Measurements from ENCODE around the gene CHST6. TPM values are rescaled to one million over a fixed set of nuclear protein-coding genes. Genes with fewer than 3 reads are reported as not detected.

The CHST6 gene
- total RNA-seq, 1 donor from 2014 or later, result 6.0 TPM

DNA sequence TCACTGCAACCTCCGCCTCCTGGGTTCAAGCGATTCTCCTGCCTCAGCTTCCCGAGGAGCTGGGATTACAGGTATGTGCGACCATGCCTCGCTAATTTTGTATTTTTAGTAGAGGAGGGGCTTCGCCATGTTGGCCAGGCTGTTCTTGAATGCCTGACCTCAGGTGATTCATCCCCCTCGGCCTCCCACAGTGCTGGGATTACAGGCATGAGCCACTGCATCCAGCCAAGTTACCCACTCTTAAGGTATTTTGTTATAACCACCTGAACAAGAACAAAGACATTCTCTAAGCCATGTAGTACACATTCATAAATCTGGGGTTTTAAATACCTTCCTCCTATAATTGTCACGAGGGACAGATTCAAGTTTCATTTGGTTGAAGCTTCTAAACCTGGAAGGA lies 18.4 kb downstream of the CHST6 start:
- Mint-ChIP-seq H3K27me3 (no peaks in the 10 kb centered on the region), H3K4me1 (ENCODE audit: unreplicated experiment) (peaks cover 3% of the 10 kb centered on the region), H3K4me3 (no peak overlapping the region), H3K9me3 (no peaks in the 10 kb centered on the region), H3K36me3 (no peaks in the 10 kb centered on the region), H3K27ac (no peak overlapping the region)
- TF ChIP-seq, protein P1, sequence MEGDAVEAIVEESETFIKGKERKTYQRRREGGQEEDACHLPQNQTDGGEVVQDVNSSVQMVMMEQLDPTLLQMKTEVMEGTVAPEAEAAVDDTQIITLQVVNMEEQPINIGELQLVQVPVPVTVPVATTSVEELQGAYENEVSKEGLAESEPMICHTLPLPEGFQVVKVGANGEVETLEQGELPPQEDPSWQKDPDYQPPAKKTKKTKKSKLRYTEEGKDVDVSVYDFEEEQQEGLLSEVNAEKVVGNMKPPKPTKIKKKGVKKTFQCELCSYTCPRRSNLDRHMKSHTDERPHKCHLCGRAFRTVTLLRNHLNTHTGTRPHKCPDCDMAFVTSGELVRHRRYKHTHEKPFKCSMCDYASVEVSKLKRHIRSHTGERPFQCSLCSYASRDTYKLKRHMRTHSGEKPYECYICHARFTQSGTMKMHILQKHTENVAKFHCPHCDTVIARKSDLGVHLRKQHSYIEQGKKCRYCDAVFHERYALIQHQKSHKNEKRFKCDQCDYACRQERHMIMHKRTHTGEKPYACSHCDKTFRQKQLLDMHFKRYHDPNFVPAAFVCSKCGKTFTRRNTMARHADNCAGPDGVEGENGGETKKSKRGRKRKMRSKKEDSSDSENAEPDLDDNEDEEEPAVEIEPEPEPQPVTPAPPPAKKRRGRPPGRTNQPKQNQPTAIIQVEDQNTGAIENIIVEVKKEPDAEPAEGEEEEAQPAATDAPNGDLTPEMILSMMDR (conservative IDR thresholded peaks at IDR 0.05), result no peak
- DNase-seq (ENCODE audit: extremely low spot score, unreplicated experiment), result no peak

DNA sequence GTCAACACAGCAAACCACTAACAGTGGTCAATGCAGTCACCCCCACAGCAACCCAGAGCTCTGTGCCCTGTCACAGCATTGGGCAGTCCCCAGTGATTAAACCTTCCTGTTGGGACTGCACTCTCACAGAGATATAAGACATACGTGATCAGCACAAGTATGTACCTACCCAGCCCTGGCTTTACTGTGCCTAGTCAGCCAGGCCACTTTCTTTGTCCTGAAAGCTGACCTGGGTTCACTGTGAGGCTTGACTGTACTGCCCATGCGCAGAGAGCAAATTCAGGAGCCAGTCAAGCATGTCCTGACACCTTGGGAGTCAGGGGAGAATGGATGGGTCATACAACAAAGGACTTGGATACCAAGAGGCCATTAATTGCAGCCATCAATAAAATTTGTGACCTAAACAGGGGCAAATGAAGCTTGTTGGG lies 19.8 kb downstream of the CHST6 start:
- Mint-ChIP-seq H3K9me3 (no peaks in the 10 kb centered on the region), H3K27me3 (no peaks in the 10 kb centered on the region), H3K4me3 (no peak overlapping the region), H3K4me1 (ENCODE audit: unreplicated experiment) (peaks cover 6% of the 10 kb centered on the region), H3K27ac (no peak overlapping the region), H3K36me3 (no peaks in the 10 kb centered on the region)
- TF ChIP-seq, protein P1 (conservative IDR thresholded peaks at IDR 0.05), result no peak
- DNase-seq (ENCODE audit: extremely low spot score, unreplicated experiment), result no peak

DNA sequence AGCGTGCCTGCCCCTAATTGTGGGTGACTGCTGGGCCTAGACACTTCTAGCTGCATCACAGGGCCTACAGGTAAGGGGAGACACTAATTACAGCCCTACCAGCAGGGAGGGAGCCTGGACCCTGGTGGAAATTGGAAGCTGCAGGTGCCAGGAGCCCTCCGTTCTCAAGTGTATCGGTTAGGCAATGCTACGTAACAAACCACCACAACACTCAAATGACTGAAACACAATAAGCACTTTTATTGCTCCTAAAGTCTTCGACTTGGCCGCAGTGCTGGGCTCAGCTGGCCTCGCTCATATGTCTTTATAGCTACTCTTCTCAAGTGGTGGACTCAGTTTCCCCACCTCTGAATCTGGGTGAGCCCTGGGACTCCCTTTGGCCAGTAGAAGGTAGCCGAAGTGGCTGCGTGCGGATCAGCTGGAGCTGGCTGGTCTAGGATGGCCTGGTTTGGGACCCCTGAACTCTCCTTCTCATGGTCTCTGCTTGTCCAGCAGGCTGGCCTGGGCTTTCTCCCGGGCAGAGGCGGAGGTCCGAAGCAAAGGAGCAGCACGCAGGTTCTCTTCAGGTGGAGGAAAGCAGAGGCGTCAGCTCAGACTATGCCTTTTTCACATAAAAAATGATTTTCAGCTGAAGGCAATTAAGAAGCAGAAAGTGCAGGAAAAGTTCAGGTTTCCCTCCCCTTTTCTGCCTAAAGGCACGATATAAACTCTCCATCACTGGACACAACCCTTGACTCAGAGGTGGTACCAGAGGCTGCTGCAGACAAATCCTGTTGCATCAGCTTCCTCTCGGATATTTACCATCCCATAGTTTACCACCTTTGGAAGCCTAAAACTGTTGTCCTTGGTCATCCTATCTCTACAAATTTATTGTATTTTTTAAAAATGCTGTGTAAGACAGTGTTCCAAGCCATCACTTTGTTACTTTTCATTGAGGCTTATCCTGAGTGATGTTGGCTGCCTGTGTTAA lies 22.0 kb downstream of the CHST6 start:
- Mint-ChIP-seq H3K27me3 (no peaks in the 10 kb centered on the region), H3K9me3 (no peaks in the 10 kb centered on the region), H3K4me3 (no peak overlapping the region), H3K27ac (no peak overlapping the region), H3K36me3 (no peaks in the 10 kb centered on the region), H3K4me1 (ENCODE audit: unreplicated experiment) (peaks cover 6% of the 10 kb centered on the region)
- DNase-seq (ENCODE audit: extremely low spot score, unreplicated experiment), result no peak
- TF ChIP-seq, protein P1 (conservative IDR thresholded peaks at IDR 0.05), result no peak

DNA sequence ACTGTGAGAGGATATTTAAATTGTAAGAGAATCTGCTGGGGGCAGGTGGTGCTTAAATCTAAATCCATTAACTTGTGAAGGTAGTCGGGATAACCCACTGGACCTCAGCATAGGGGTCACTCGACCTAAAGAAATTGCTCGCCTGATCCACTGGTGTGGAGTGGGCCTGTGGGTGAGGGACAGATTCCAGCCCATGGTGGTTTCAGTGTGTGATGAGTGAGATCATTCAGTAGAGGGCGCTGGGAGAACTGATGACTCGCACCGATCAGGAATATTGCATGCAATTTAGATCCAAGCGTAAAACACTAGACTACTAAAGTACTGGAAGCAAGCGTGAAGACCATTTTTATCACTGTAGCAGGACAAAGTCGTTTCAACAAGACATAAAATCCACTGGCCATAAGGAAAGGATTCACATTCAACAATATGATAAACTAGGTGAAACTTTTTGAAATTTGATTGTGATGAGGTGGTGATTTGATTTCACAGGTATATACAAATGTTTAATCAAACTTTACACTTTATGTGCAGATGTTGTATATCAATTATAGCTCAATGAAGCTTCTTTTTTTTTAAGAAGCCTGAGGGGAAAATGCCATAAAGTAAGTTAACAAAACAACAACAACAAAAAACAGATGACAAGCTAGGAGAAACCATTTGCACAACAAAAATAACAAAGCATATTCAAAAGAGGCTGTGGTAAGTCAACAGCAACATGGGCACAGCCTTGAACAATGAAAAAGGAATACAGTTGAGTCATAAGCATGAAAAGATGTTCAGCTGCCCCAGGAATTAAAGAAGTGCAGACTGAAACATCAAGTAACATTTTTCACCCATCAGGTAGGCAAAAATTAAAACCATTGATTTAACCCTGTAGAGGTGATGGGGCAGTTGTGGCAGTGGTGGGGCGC lies 23.3 kb downstream of the CHST6 start:
- H3K36me3 Mint-ChIP-seq, result no peaks in the 10 kb centered on the region
- H3K4me3 Mint-ChIP-seq, result no peak overlapping the region
- TF ChIP-seq, protein P1 (conservative IDR thresholded peaks at IDR 0.05), result peak; percentile 80
- H3K4me1 Mint-ChIP-seq (ENCODE audit: unreplicated experiment), result peaks cover 6% of the 10 kb centered on the region
- no peaks in the 10 kb centered on the region for H3K27me3 Mint-ChIP-seq
- DNase-seq (ENCODE audit: extremely low spot score, unreplicated experiment), result no peak
- H3K27ac Mint-ChIP-seq, result peak overlapping the region; percentile 28
- no peaks in the 10 kb centered on the region for H3K9me3 Mint-ChIP-seq

DNA sequence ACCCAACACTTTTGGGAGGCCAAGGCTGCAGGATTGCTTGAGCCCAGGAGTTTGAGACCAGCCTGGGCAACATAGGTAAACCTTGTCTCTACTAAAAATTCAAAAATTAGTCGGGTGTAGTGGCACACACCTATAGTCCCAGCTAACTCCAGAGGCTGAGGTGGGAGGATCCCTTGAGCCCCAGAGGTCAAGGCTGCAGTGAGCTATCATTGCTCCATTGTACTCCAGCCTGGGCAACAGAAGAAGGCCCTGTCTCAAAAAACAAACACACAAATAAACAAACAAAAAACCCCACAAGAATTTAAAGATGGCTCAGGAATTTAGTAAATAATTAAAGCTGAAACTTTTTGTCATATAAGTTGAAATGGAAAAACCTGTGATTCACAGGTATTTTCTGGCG lies 28.5 kb downstream of the CHST6 start:
- Mint-ChIP-seq H3K36me3 (no peaks in the 10 kb centered on the region), H3K4me1 (ENCODE audit: unreplicated experiment) (peaks cover 22% of the 10 kb centered on the region), H3K4me3 (no peak overlapping the region), H3K27ac (no peak overlapping the region), H3K27me3 (no peaks in the 10 kb centered on the region), H3K9me3 (peaks cover 4% of the 10 kb centered on the region)
- no peak for DNase-seq (ENCODE audit: extremely low spot score, unreplicated experiment)
- TF ChIP-seq, protein P1 (conservative IDR thresholded peaks at IDR 0.05), result no peak
